Esophagus squamous epithelium (tissue), 5 donors: ENCODE measurements around the gene ANKK1. TPM values are rescaled to one million over a fixed set of nuclear protein-coding genes. Genes with fewer than 3 reads are reported as not detected.

ENCODE experiments used
- DNase-seq: peaks from one replicate; lab custom pipeline; 2025; lab: John Stamatoyannopoulos, UW
- H3K27ac ChIP-seq, 4 donors: fragments of 200-600 bp; sonication (generic); one replicate each; pipeline ENCODE4 v1.5.1; 2016 to 2019; ENCODE audit warnings: mild to moderate bottlenecking in 1 of 4
- H3K27me3 ChIP-seq, 4 donors: fragments of 200-600 bp; sonication (generic); 1 replicate in 3 of 4; 2 replicates in 1 of 4; pipeline versions ENCODE4 v1.5.1 to v1.6.0; 2017 to 2021; ENCODE audit warnings: antibody characterized with exemption in 1 of 4
- H3K36me3 ChIP-seq, 3 donors: fragments of 200-600 bp; sonication (generic); one replicate each; pipeline ENCODE4 v1.5.1; 2016 to 2019
- H3K4me1 ChIP-seq, 3 donors: fragments of 200-600 bp; sonication (generic); one replicate each; pipeline ENCODE4 v1.5.1; 2017 to 2019
- H3K4me3 ChIP-seq, 4 donors: fragments of 200-600 bp; sonication (generic); 1 replicate in 3 of 4; 2 replicates in 1 of 4; pipeline ENCODE4 v1.5.1; 2016 to 2019; ENCODE audit warnings: mild to moderate bottlenecking in 2 of 4, moderate library complexity in 1 of 4
- H3K9me3 ChIP-seq, 3 donors: fragments of 200-600 bp; sonication (generic); one replicate each; pipeline ENCODE4 v1.5.1; 2016 to 2019
- CTCF ChIP-seq, 6 experiments: fragments of 450-650 bp in 4 of 6; fragments of 200-600 bp in 2 of 6; sonication (generic) in 2 of 6; IDR thresholded peaks; one replicate each; pipeline ENCODE4 v1.5.1; 2016 to 2019; ENCODE audit warnings: antibody characterized with exemption in 6 of 6, mild to moderate bottlenecking in 4 of 6, moderate library complexity in 4 of 6
- POLR2A ChIP-seq, 4 donors: fragments of 450-650 bp; IDR thresholded peaks; one replicate each; pipeline ENCODE4 v1.6.1; 2017; ENCODE audit warnings: antibody characterized with exemption in 4 of 4, mild to moderate bottlenecking in 4 of 4, moderate library complexity in 3 of 4
- WGBS, 2 donors: methylation state at CpG; one replicate each; pipeline ENCODE4 v1.1.5; 2018; 5-methylcytosine and 5-hydroxymethylcytosine counted together
- intact Hi-C: fragments of 100-400 bp; cut with DNase I; formaldehyde crosslinking; loops from one replicate; pipeline ENCODE4 v1.15.0; 2022
- total RNA-seq, 4 donors: library from RNA; depleted of rRNA; stranded (reverse); fragments of >200 nt; gene quantifications; one replicate each; pipeline ENCODE4 v1.1.0, GENCODE V29; 2016
- donor health status: DM: yes; HTN: yes; CAD: no.

ANKK1 gene
- total RNA-seq, result 1 to 10 TPM in 2 of 4 donors, under 1 TPM in 2; 0.21 to 2.7 (median 1.0) TPM

- H3K27me3 ChIP-seq, result peaks cover 0 to 34% (median 0%) of the 10 kb centered on the region in 4 donors
- no peak for DNase-seq
- peak within 1 kb of the TSS; percentile 25 to 57 (median 35) for H3K4me3 ChIP-seq
- WGBS, 2 donors, result 29 to 40% methylated on average over 1 to 4 of the region's 46 CpGs
- peaks cover 0 to 22% (median 8%) of the 10 kb centered on the region in 3 donors for H3K4me1 ChIP-seq
- TF ChIP-seq POLR2A (IDR thresholded peaks at IDR 0.05), result no peak
- peak in 5 of 6 experiments; percentile 43 to 69 (median 46) for TF ChIP-seq CTCF (IDR thresholded peaks at IDR 0.05)
- H3K9me3 ChIP-seq, result no peaks in the 10 kb centered on the region
- H3K36me3 ChIP-seq, result no peaks in the 10 kb centered on the region
- intact Hi-C loops, result no loop called here
- peak within 1 kb of the TSS in 1 of 4 donors; percentile 17 for H3K27ac ChIP-seq
These were observed at the start of gene ANKK1 for GRCh38 chr11:113387605-113388211. TSS of gene ANKK1 (plus strand) at chr11:113387779. CDS start at chr11:113387885, 106 bp downstream.

- Histone ChIP-seq H3K9me3 (no peaks in the 10 kb centered on the region), H3K4me3 (no peak overlapping the region), H3K27ac (no peak overlapping the region), H3K27me3 (no peaks in the 10 kb centered on the region), H3K4me1 (no peaks in the 10 kb centered on the region), H3K36me3 (peaks cover 3 to 97% (median 7%) of the 10 kb centered on the region in 3 donors)
- no peak for DNase-seq
- intact Hi-C loops, result no loop called here
- 78 to 94% methylated on average over 4 of the region's 4 CpGs for WGBS, 2 donors
- no peak for TF ChIP-seq POLR2A (IDR thresholded peaks at IDR 0.05)
- no peak for TF ChIP-seq CTCF (IDR thresholded peaks at IDR 0.05)
These were observed 48.8 kb upstream of the ANKK1 start for GRCh38 chr11:113338730-113339129.

GRCh38 chr11:113339929-113340589 lies 47.5 kb upstream of the ANKK1 start:
- Histone ChIP-seq H3K27me3 (no peaks in the 10 kb centered on the region), H3K4me1 (no peaks in the 10 kb centered on the region), H3K36me3 (peaks cover 3 to 96% (median 7%) of the 10 kb centered on the region in 3 donors), H3K4me3 (no peak overlapping the region), H3K27ac (no peak overlapping the region), H3K9me3 (no peaks in the 10 kb centered on the region)
- no peak for DNase-seq
- intact Hi-C loops, result no loop called here
- WGBS, 2 donors, result 79 to 84% methylated on average over 5 to 6 of the region's 6 CpGs
- TF ChIP-seq POLR2A (IDR thresholded peaks at IDR 0.05), result no peak
- TF ChIP-seq CTCF (IDR thresholded peaks at IDR 0.05), result no peak

GRCh38 chr11:113341388-113342165 lies 46.0 kb upstream of the ANKK1 start:
- no peak for DNase-seq
- peaks cover 3 to 89% (median 7%) of the 10 kb centered on the region in 3 donors for H3K36me3 ChIP-seq
- intact Hi-C loops, result no loop called here

More at GRCh38 chr11:113341388-113342165, 46.0 kb upstream of the ANKK1 start:
- Histone ChIP-seq H3K4me3 (no peak overlapping the region), H3K27me3 (no peaks in the 10 kb centered on the region), H3K4me1 (peaks cover 0 to 7% (median 0%) of the 10 kb centered on the region in 3 donors), H3K9me3 (no peaks in the 10 kb centered on the region), H3K27ac (no peak overlapping the region)
- TF ChIP-seq POLR2A (IDR thresholded peaks at IDR 0.05) (no peak), CTCF (IDR thresholded peaks at IDR 0.05) (no peak)
- WGBS, 2 donors, result 84 to 89% methylated on average over 9 to 10 of the region's 10 CpGs
